Astrocyte (in vitro differentiated cells and primary cell): ENCODE measurements around the gene ERC1. TPM values are rescaled to one million over a fixed set of nuclear protein-coding genes. Genes with fewer than 3 reads are reported as not detected.

Experiments
- DNase-seq: peaks from one replicate; pipeline ENCODE4 v3.0.0-alpha.2; 2010; ENCODE audit warnings: low read depth
- FAIRE-seq: peaks from 2 replicates; lab custom pipeline; 2011; peaks lifted over from hg19 to GRCh38; lab: Jason Lieb, UNC
- H2AFZ ChIP-seq: 2 replicates; pipeline ENCODE4 v1.6.0; 2012; ENCODE audit warnings: low read depth, low read length, inconsistent platforms
- H3K27ac ChIP-seq: 2 replicates; pipeline ENCODE4 v1.5.1; 2011; ENCODE audit warnings: low read depth, low read length, inconsistent platforms
- H3K27me3 ChIP-seq: 2 replicates; pipeline ENCODE4 v1.6.0; 2011; ENCODE audit warnings: low read length, inconsistent platforms; ENCODE audit not compliant: insufficient read depth
- H3K36me3 ChIP-seq: 2 replicates; pipeline ENCODE4 v1.5.1; 2011; ENCODE audit warnings: low read length, inconsistent platforms; ENCODE audit not compliant: insufficient read depth
- H3K4me1 ChIP-seq: 2 replicates; pipeline ENCODE4 v1.5.1; 2011; ENCODE audit warnings: low read length, inconsistent platforms; ENCODE audit not compliant: insufficient read depth
- H3K4me2 ChIP-seq: 2 replicates; pipeline ENCODE4 v1.6.0; 2012; ENCODE audit warnings: low read length, inconsistent platforms
- H3K4me3 ChIP-seq: 2 replicates; pipeline ENCODE4 v1.5.1; 2011; ENCODE audit warnings: low read depth, mild to moderate bottlenecking, low read length, inconsistent platforms; ENCODE audit not compliant: insufficient read depth
- H3K79me2 ChIP-seq: 2 replicates; pipeline ENCODE4 v1.6.0; 2012; ENCODE audit warnings: mild to moderate bottlenecking, low read length, inconsistent platforms; ENCODE audit not compliant: insufficient read depth
- H3K9ac ChIP-seq: 2 replicates; pipeline ENCODE4 v1.6.0; 2012; ENCODE audit warnings: mild to moderate bottlenecking, low read length, inconsistent platforms
- H3K9me3 ChIP-seq: 2 replicates; pipeline ENCODE4 v1.5.1; 2012; ENCODE audit warnings: low read depth, mild to moderate bottlenecking, low read length, inconsistent platforms; ENCODE audit not compliant: insufficient read depth
- H4K20me1 ChIP-seq: 2 replicates; pipeline ENCODE4 v1.6.0; 2012; ENCODE audit warnings: low read length, inconsistent platforms; ENCODE audit not compliant: insufficient read depth
- H3K27ac Mint-ChIP-seq: one replicate; pipeline ENCODE4 v1.8.0; 2021; ENCODE audit warnings: mild to moderate bottlenecking, mixed read lengths; ENCODE audit not compliant: unreplicated experiment
- H3K27me3 Mint-ChIP-seq: one replicate; pipeline ENCODE4 v1.8.0; 2021; ENCODE audit warnings: low read depth, mixed read lengths; ENCODE audit not compliant: unreplicated experiment
- H3K36me3 Mint-ChIP-seq: one replicate; pipeline ENCODE4 v1.8.0; 2021; ENCODE audit warnings: low read depth, mixed read lengths; ENCODE audit not compliant: unreplicated experiment
- H3K4me1 Mint-ChIP-seq: one replicate; pipeline ENCODE4 v1.8.0; 2021; ENCODE audit warnings: low read depth, mixed read lengths; ENCODE audit not compliant: unreplicated experiment
- H3K4me3 Mint-ChIP-seq: one replicate; pipeline ENCODE4 v1.8.0; 2021; ENCODE audit warnings: mild to moderate bottlenecking, moderate library complexity, mixed read lengths; ENCODE audit not compliant: unreplicated experiment
- H3K9me3 Mint-ChIP-seq: one replicate; pipeline ENCODE4 v1.8.0; 2021; ENCODE audit warnings: mild to moderate bottlenecking, mixed read lengths; ENCODE audit not compliant: unreplicated experiment
- EZH2 ChIP-seq: IDR thresholded peaks from 2 replicates; pipeline ENCODE4 v1.6.1; 2012; ENCODE audit warnings: mild to moderate bottlenecking, low read length, inconsistent platforms; ENCODE audit not compliant: insufficient read depth
- total RNA-seq: library from RNA; stranded (reverse); gene quantifications from 2 replicates; pipeline ENCODE4 v1.2.1, GENCODE V29; 2021
- TF ChIP-seq, protein P1 (sequence below): IDR thresholded peaks from 2 replicates; pipeline ENCODE4 v1.5.1; 2011; ENCODE audit warnings: low read depth, mild to moderate bottlenecking, inconsistent platforms, low read length, moderate library complexity; ENCODE audit not compliant: insufficient read depth

The ERC1 gene
- total RNA-seq, 1 donor from 2014 or later = 67.1 TPM

DNA sequence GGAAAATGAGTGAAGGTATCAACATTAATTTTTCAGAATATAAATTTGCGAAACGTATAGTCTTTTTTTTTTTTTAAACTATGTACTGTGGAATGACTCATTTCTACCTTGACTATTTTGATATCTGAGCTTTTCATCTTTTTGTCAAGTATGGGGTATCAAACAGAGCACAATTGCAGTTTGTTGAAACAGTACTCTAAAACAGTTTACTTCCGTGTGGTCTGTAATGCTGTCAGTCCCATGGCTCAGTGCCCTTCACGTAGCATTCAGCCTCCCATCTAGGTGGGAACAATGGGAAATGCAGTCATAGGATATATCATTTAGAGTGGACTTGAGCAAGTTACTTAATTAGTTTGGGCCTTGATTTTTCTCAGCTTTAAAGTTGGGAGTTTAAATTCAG lies 139.5 kb downstream of the ERC1 start:
- Mint-ChIP-seq H3K36me3 (peaks cover 4% of the 10 kb centered on the region), H3K4me1 (peaks cover 12% of the 10 kb centered on the region), H3K27ac (peak overlapping the region; percentile 8), H3K9me3 (no peaks in the 10 kb centered on the region), H3K4me3 (no peak overlapping the region), H3K27me3 (no peaks in the 10 kb centered on the region)
- no peaks in the 10 kb centered on the region for H3K79me2 ChIP-seq
- no peaks in the 10 kb centered on the region for H3K9me3 ChIP-seq
- H3K27ac ChIP-seq = no peak overlapping the region
- H3K27me3 ChIP-seq = no peaks in the 10 kb centered on the region
- no peak overlapping the region for H3K4me3 ChIP-seq
- H3K4me2 ChIP-seq = no peak overlapping the region
- TF ChIP-seq EZH2 = no peak
- TF ChIP-seq, protein P1, sequence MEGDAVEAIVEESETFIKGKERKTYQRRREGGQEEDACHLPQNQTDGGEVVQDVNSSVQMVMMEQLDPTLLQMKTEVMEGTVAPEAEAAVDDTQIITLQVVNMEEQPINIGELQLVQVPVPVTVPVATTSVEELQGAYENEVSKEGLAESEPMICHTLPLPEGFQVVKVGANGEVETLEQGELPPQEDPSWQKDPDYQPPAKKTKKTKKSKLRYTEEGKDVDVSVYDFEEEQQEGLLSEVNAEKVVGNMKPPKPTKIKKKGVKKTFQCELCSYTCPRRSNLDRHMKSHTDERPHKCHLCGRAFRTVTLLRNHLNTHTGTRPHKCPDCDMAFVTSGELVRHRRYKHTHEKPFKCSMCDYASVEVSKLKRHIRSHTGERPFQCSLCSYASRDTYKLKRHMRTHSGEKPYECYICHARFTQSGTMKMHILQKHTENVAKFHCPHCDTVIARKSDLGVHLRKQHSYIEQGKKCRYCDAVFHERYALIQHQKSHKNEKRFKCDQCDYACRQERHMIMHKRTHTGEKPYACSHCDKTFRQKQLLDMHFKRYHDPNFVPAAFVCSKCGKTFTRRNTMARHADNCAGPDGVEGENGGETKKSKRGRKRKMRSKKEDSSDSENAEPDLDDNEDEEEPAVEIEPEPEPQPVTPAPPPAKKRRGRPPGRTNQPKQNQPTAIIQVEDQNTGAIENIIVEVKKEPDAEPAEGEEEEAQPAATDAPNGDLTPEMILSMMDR = no peak
- no peak overlapping the region for H2AFZ ChIP-seq
- no peaks in the 10 kb centered on the region for H3K4me1 ChIP-seq
- no peak overlapping the region for H3K9ac ChIP-seq
- FAIRE-seq = no peak
- no peak for DNase-seq
- peaks cover 7% of the 10 kb centered on the region for H4K20me1 ChIP-seq
- no peaks in the 10 kb centered on the region for H3K36me3 ChIP-seq

DNA sequence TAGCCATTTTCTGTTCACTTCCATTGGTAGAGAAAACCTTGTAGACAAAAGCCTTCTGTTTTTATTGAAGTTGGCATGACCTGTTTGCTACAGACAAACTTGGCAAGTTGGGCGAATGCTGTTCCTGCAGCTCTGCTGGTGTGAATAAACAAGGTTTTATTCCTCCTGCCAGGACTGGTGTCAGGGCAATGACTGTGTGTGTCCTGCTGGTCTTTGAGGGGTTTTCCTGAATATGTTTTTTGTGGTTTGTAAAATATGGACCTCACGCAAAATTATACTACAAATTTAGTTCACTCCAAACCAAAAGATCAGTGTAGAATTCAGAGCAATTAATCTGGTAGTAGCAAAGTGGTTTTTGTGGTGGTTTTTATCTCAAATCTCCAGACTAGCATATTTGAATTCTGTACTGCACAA lies 140.8 kb downstream of the ERC1 start:
- peaks cover 7% of the 10 kb centered on the region for H4K20me1 ChIP-seq
- H3K4me3 ChIP-seq = no peak overlapping the region
- H3K4me2 ChIP-seq = no peak overlapping the region
- no peaks in the 10 kb centered on the region for H3K79me2 ChIP-seq
- no peaks in the 10 kb centered on the region for H3K27me3 ChIP-seq
- Mint-ChIP-seq H3K36me3 (peaks cover 4% of the 10 kb centered on the region), H3K4me1 (peaks cover 14% of the 10 kb centered on the region), H3K27me3 (no peaks in the 10 kb centered on the region), H3K27ac (no peak overlapping the region), H3K9me3 (no peaks in the 10 kb centered on the region), H3K4me3 (no peak overlapping the region)
- H3K36me3 ChIP-seq = no peaks in the 10 kb centered on the region
- no peak overlapping the region for H3K27ac ChIP-seq
- H3K9me3 ChIP-seq = no peaks in the 10 kb centered on the region
- TF ChIP-seq, protein P1 = no peak
- no peak for TF ChIP-seq EZH2
- H2AFZ ChIP-seq = no peak overlapping the region
- FAIRE-seq (no peak), DNase-seq (peak; percentile 71)
- no peak overlapping the region for H3K9ac ChIP-seq
- no peaks in the 10 kb centered on the region for H3K4me1 ChIP-seq

DNA sequence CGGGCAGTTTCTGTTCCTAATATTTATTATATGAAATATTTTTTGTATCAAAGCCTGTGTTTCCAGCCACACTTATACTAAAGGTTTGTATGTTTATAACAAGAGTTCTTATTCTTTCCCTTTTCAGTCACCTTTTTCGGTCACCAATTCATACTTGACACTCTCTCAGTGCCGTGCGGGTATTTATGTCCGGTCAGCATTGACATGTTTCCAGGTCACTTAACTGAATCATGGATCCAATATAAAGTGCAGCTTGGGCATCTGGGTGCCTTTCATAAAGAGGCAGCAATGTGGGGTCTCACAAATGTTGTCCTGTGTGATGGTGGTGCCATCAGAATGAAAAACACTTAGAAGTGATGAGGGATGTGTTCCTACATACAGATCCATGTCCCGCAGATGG lies 141.3 kb downstream of the ERC1 start:
- Histone ChIP-seq H3K4me2 (no peak overlapping the region), H3K4me1 (no peaks in the 10 kb centered on the region), H3K9me3 (no peaks in the 10 kb centered on the region), H3K9ac (no peak overlapping the region), H2AFZ (no peak overlapping the region), H4K20me1 (peaks cover 7% of the 10 kb centered on the region), H3K27me3 (no peaks in the 10 kb centered on the region), H3K36me3 (no peaks in the 10 kb centered on the region), H3K79me2 (no peaks in the 10 kb centered on the region), H3K27ac (no peak overlapping the region), H3K4me3 (no peak overlapping the region)
- Mint-ChIP-seq H3K4me1 (peaks cover 14% of the 10 kb centered on the region), H3K36me3 (peaks cover 4% of the 10 kb centered on the region), H3K4me3 (no peak overlapping the region), H3K27ac (no peak overlapping the region), H3K9me3 (no peaks in the 10 kb centered on the region), H3K27me3 (no peaks in the 10 kb centered on the region)
- FAIRE-seq = no peak
- no peak for TF ChIP-seq EZH2
- TF ChIP-seq, protein P1 = no peak
- no peak for DNase-seq
